HG02642 (cell line): ENCODE measurements around the gene AQP2.
"Not testable (repeated sequence)": the region's sequence is repeated elsewhere in the genome, so short reads cannot be mapped to it uniquely, and the experiment has no call there.

Experiments used
- ATAC-seq: cut with Tn5 transposase; IDR thresholded peaks from one replicate; pipeline ENCODE4 v1.9.1; 2021; ENCODE audit warnings: mild to moderate bottlenecking; ENCODE audit not compliant: unreplicated experiment, poor library complexity

AQP2 gene

GRCh38 chr12:49982246-49983087, 31.9 kb downstream of the AQP2 start:
- ATAC-seq, result no peak

GRCh38 chr12:49983892-49984291, 33.4 kb downstream of the AQP2 start:
- no peak for ATAC-seq

- no peak for ATAC-seq
Observed at GRCh38 chr12:49984476-49985359, 34.2 kb downstream of the AQP2 start.

- ATAC-seq, result no peak
Observed at GRCh38 chr12:49985981-49986380, 35.4 kb downstream of the AQP2 start.

- ATAC-seq, result not testable (repeated sequence)
Observed at GRCh38 chr12:49986476-49986875, 35.9 kb downstream of the AQP2 start.

DNA sequence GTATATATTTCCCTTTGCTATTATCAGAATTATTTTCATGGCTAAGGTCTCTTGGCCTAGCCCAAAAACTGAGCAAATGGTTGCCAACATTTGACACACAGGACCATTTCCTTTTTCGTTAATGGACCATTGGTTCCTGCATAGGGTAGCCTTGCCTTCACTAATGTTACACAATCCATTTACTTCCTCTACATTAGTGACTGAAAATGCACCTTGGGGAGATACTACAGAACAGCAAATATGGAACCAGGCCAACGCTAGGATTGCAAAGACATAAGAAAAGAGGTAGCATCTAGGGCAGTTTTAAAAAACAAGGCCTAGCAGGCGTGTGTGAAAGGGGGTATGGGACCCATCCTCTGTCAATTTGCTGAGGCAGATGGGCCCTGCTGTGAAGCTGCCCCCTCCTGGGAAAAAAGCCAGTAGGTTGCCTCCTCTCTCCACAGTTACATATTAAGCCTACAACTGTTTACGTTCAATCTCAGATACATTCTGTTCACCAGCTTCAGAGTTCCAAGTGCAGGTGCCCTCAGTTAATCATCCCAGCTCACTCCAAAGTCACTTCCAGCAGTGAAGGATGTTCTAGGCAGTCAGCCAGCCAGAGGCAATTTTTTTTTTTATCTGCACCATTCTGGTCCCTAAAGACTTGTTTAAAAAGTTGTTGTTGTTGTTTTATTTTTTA, 37.2 kb downstream of the AQP2 start:
- ATAC-seq, result no peak

DNA sequence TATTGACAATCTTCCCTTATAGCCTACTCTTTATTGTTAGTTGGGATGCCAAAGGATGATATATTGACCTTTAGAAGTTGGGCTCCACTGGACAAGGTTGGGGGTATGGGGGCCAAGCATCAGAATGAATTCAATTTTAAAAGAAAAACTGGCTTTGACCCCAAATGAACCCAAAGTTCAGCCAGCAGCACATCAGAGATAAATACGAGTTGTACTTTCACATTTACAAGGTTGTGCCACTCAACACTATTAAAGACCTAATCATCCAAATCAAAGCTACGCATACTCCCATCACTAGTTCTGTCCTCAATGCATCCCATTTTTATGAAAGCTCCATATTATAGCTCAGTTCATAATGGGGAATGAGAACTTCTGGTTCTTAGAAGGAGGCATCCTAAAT, 38.9 kb downstream of the AQP2 start:
- ATAC-seq, result not testable (repeated sequence)

DNA sequence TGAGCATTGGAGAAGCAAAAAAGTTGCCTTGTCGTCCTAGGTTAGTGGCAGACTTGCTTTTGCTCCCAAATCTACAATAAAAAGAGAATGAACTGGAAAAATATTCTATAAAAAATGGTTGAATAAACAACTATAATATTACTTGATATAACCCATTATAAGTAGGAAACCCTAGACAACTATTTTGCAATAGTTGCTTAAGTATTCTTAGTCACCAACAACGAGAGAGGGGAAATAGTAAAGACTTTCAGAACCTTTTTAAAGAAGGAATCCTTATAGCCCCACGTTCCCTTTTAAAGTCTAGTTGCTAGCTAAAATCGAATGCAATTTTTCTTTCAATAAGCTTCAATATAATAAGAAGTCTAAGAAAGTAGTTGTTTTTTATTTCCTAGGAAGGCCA, 39.7 kb downstream of the AQP2 start:
- no peak for ATAC-seq

GRCh38 chr12:49998453-49998852, 47.9 kb downstream of the AQP2 start:
- ATAC-seq, result no peak

DNA sequence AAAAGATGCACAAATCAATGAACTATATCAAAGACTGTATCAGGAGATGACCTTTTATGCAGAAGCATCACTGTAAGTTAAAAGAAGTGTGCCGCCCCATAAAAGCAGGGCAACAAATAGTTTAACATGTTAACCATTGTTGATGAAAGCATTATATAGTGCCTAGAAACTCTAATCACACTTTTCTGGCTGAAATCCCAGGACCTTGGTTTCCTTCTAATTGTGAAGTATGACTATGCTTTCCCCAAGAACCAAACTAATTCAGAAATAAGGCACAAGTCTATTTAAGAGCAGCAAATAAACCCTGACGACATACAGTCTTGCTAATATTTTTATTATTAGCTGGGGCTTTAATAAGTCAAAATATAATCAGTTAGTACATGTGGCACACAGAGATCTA, 53.1 kb downstream of the AQP2 start:
- no peak for ATAC-seq

DNA sequence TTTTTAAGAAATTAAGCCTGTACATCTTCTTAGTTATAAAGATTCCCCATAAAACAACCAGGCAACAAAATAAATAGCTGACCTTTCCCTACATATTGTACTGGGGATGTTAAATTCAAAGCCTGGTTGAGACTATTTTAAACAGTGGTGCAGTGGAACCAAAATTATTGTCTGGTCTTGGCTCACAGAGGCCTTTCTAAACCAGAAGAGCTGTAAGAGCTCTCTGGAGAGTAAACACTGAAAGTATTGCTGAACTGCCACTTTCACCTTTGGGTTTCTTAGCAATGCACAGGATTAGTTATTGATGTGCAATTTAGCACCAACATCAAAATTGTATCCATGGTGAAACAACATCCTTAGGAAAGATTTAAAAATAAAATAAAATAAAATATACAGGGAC, 54.2 kb downstream of the AQP2 start:
- ATAC-seq, result no peak

DNA sequence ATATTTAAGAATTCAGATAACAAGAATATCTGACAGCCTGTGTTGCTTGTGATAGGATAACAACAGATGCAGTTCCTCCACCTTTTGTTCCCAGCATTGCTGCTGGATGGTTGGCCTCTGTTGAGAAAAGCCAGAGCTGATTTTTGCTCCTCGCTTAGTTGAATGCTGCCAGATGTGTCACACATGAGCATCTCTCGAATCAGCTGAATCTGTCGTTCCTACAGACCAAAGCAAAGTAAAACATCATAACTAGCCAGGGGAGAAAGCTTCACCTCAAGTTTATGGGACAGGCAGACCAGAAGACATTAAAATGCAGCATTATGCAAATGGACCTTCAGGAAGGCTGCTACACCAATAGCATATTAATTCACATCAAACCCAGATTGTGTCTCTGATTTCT, 54.6 kb downstream of the AQP2 start:
- ATAC-seq, result no peak

DNA sequence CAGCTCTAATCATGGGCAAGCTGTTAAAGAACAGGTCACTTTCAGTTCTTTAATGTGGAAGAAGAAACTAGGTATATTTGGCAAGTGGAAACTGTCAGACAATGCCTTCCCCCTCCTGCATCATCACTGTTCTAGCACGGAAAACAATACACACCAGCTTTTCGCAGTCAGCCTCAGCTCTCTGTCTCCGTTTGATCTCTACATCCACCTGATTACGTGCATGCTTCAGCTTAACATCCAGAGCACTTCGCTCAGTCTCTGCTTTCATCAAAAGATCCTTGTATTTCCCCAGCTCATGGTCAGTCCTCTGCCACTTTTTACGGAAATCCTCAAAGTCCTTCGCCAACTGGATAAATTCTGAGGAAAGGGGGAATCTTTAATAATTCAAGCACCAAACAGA, 55.7 kb downstream of the AQP2 start:
- ATAC-seq, result no peak

DNA sequence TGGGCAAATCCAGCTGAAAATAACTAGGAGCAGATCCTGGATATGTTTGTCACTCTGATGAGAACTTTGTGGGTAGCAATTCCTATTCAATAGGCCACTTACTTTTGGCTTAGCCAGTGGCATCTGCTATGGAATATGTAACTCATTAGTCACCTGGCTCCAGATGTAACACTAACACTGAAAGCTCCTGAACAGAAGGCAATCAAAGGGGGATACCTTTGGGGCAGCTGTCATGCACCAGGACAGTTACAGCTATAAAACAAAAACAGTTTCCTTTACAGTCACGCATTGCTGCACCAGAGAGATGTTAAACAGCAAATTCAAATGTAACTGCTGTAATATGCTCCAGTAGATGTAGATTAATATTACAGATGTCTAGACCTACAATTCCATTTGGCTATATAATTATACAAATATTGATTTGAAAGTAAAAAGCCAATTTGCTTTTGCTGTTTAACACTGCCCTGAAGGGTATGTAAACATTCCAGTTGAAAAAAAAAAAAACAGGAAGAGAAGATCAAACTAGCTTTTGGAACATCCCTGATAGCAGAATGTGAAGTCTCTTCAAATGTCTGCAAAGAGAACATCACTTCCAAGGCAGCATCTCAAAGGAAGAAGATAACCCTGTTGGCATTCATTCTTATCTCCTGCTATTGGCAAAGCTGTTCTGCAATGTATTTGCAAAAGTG, 56.4 kb downstream of the AQP2 start:
- ATAC-seq, result no peak
